ENCODE measurements around the gene CHD2. TPM values are rescaled to one million over a fixed set of nuclear protein-coding genes. Genes with fewer than 3 reads are reported as not detected.

The CHD2 gene
- polyA plus RNA-seq, 2 of the 4 experiments (the other 2 are of a cell fraction): 29.5 to 68.2 TPM

- H3K9me3 ChIP-seq: no peaks in the 10 kb centered on the region
- H3K4me1 ChIP-seq: no peaks in the 10 kb centered on the region
- no peak overlapping the region for H3K27ac ChIP-seq
- H3K4me3 ChIP-seq: no peak overlapping the region
- 0 out of 6 replicates have a peak, but pooled peaks of 1 of the 2 experiments have one; percentile 15 for ATAC-seq
- POLR2A ChIA-PET: no interaction called here
- no peak overlapping the region for H3K4me2 ChIP-seq
- DNase-seq (ENCODE audit: low read depth in 1 of 2, low spot score in 1 of 2): no peak
- no peak for FAIRE-seq
- WGBS (ENCODE audit: missing lambda C conversion rate): 96% methylated on average over 3 of the region's 3 CpGs
- TF ChIP-seq ELK1 (IDR thresholded peaks at IDR 0.05; ENCODE audit: low read depth, low read length): no peak
- CTCF ChIA-PET: no interaction called here
Observed at GRCh38 chr15:93007994-93008393, 107.9 kb downstream of the CHD2 start.

DNA sequence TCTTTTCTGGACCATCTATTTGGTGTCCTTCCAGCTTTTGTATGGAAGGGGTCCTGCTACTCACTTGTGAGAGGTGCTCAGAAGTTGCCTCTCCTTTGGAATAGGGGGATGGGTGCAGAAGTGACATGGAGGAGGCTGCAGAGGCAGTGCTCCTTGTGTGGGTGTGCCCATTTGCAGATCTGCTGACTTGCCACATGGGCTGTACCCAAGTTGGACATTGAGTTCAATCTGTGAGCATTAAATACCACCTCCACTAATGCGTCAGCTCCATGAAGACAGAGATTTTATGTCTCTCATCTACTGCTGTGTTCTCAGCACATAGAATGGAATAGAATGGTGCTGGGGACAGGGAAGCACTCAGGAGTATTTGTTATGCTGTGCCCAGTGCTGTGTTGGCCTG, 112.7 kb downstream of the CHD2 start:
- ChIA-PET CTCF (interaction anchor here (0.9 to 10.2 kb wide), 4 partner anchors 9 to 216 kb away, joined by 4 to 121 read pairs (median 6); no protein-coding TSS in a partner anchor), POLR2A (no interaction called here)
- ATAC-seq (no peak), FAIRE-seq (no peak), DNase-seq (ENCODE audit: low read depth in 1 of 2, low spot score in 1 of 2) (no peak)
- H3K27ac ChIP-seq: no peak overlapping the region
- no peak overlapping the region for H3K4me3 ChIP-seq
- H3K4me1 ChIP-seq: no peaks in the 10 kb centered on the region
- 95% methylated on average over 1 of the region's 1 CpG for WGBS (ENCODE audit: missing lambda C conversion rate)
- H3K9me3 ChIP-seq: no peaks in the 10 kb centered on the region
- TF ChIP-seq HEYL (CRISPR knock-in tag; IDR thresholded peaks at IDR 0.05): no peak
- no peak for TF ChIP-seq KDM5A (IDR thresholded peaks at IDR 0.05)
- no peak for TF ChIP-seq POLR2AphosphoS2 (conservative IDR thresholded peaks at IDR 0.05; ENCODE audit: low read length)
- no peak for TF ChIP-seq ESRRA (IDR thresholded peaks at IDR 0.05; ENCODE audit: borderline replicate concordance, low read length)
- no peak for TF ChIP-seq RFX5 (IDR thresholded peaks at IDR 0.05)
- no peak for TF ChIP-seq EHF (CRISPR knock-in tag; IDR thresholded peaks at IDR 0.05)
- TF ChIP-seq FOXS1 (CRISPR knock-in tag; IDR thresholded peaks at IDR 0.05): no peak
- no peak for TF ChIP-seq SREBF2 (IDR thresholded peaks at IDR 0.05)
- no peak for TF ChIP-seq CBX8 (IDR thresholded peaks at IDR 0.05)
- no peak for TF ChIP-seq ZFP36 (IDR thresholded peaks at IDR 0.05; ENCODE audit: borderline replicate concordance, partially characterized antibody)
- TF ChIP-seq FOSL2 (IDR thresholded peaks at IDR 0.05): no peak
- TF ChIP-seq FOSL2 (CRISPR knock-in tag; IDR thresholded peaks at IDR 0.05): no peak
- no peak for TF ChIP-seq GATA3 (IDR thresholded peaks at IDR 0.05; ENCODE audit: borderline replicate concordance)
- TF ChIP-seq, protein P1, sequence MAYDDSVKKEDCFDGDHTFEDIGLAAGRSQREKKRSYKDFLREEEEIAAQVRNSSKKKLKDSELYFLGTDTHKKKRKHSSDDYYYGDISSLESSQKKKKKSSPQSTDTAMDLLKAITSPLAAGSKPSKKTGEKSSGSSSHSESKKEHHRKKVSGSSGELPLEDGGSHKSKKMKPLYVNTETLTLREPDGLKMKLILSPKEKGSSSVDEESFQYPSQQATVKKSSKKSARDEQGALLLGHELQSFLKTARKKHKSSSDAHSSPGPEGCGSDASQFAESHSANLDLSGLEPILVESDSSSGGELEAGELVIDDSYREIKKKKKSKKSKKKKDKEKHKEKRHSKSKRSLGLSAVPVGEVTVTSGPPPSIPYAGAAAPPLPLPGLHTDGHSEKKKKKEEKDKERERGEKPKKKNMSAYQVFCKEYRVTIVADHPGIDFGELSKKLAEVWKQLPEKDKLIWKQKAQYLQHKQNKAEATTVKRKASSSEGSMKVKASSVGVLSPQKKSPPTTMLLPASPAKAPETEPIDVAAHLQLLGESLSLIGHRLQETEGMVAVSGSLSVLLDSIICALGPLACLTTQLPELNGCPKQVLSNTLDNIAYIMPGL (CRISPR knock-in tag; IDR thresholded peaks at IDR 0.05; ENCODE audit: borderline replicate concordance): no peak
- no peak for TF ChIP-seq FOSB (CRISPR knock-in tag; IDR thresholded peaks at IDR 0.05)
- no peak for TF ChIP-seq ZSCAN20 (CRISPR knock-in tag; IDR thresholded peaks at IDR 0.05)
- TF ChIP-seq RAD21 (conservative IDR thresholded peaks at IDR 0.05 in 1 of 2, IDR thresholded peaks at IDR 0.05 in 1 of 2): no peak
- H3K4me2 ChIP-seq: no peak overlapping the region

DNA sequence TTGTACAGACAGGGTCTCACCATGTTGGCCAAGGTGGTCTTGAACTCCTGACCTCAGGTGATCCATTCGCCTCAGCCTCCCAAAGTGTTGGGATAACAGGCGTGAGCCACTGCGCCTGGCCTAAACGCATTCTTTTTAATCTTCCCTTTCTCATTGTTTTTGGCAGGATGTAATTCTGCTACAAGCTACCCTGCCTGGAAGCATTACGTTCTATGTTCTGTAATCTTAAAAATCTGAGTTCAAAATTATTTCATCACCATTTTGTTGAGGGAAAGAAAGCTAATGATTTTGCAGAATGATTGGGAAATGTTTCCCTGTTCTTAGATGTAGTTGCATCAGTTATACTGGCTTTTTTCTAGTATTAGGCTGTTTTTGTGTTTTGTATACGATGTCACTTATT, 117.4 kb downstream of the CHD2 start:
- no peak overlapping the region for H3K4me2 ChIP-seq
- 96% methylated on average over 6 of the region's 6 CpGs for WGBS (ENCODE audit: missing lambda C conversion rate)
- POLR2A ChIA-PET: no interaction called here

More for the DNA sequence above, 117.4 kb downstream of the CHD2 start:
- TF ChIP-seq HES2 (IDR thresholded peaks at IDR 0.05): no peak
- Histone ChIP-seq H3K4me3 (no peak overlapping the region), H3K4me1 (no peaks in the 10 kb centered on the region), H3K27ac (no peak overlapping the region), H3K9me3 (no peaks in the 10 kb centered on the region)
- FAIRE-seq (no peak), ATAC-seq (no peak), DNase-seq (ENCODE audit: low read depth in 1 of 2, low spot score in 1 of 2) (no peak)
- CTCF ChIA-PET: interaction anchor here (1.2 to 10.2 kb wide), 7 partner anchors 12 to 221 kb away, joined by 3 to 121 read pairs (median 4); no protein-coding TSS in a partner anchor

Measured in A549 (cell line).